Mucosa of descending colon (tissue), 3 donors: Measurements from ENCODE around the gene INSL3. TPM values are rescaled to one million over a fixed set of nuclear protein-coding genes. Genes with fewer than 3 reads are reported as not detected.

Source experiments
- ATAC-seq: fragments of 200-7000 bp; cut with Tn5 transposase; one replicate; pipeline ENCODE4 v1.9.1; 2020; ENCODE audit warnings: mild to moderate bottlenecking, moderate library complexity
- DNase-seq, 3 donors: peaks; one replicate each; pipeline ENCODE4 v3.0.0-alpha.2; 2020
- H3K36me3 ChIP-seq: fragments of 200-600 bp; one replicate; pipeline ENCODE4 v1.8.0; 2021; ENCODE audit warnings: low read depth, mild to moderate bottlenecking
- H3K4me1 ChIP-seq: fragments of 200-600 bp; one replicate; pipeline ENCODE4 v1.8.0; 2021; ENCODE audit warnings: low read depth, mild to moderate bottlenecking
- H3K4me3 ChIP-seq: fragments of 200-600 bp; one replicate; pipeline ENCODE4 v1.8.0; 2021; ENCODE audit warnings: mild to moderate bottlenecking
- H3K9me3 ChIP-seq: fragments of 200-600 bp; one replicate; pipeline ENCODE4 v1.8.0; 2021; ENCODE audit warnings: mild to moderate bottlenecking
- intact Hi-C, 2 donors: fragments of 100-400 bp; cut with DNase I in 1 of 2; cut with micrococcal nuclease in 1 of 2; formaldehyde crosslinking; loops; one replicate each; pipeline versions ENCODE4 v1.11.0 to v1.11.1; 2022; cut with DNase I, micrococcal nuclease
- total RNA-seq, 3 donors: library from RNA; stranded (reverse); fragmentation: NEBNext Ultra II Directional in 2 of 3; extraction: Animal tissue kit (Norgen Biotek cat#: 25700) in 2 of 3; gene quantifications; one replicate each; pipeline versions ENCODE4 v1.2.1 to v1.2.4, GENCODE V29; 2021 to 2023
- TF ChIP-seq, protein P1 (sequence below): fragments of 200-600 bp; IDR thresholded peaks from one replicate; pipeline ENCODE4 v1.8.0; 2022; ENCODE audit warnings: antibody characterized with exemption, mild to moderate bottlenecking
- donor health status: DM: no; HTN: no; CAD: no; lungs with moderate emphysema.
- donor health status: DM: no; HTN: no; CAD: no.
- donor health status: DM: no; HTN: yes; CAD: no.

INSL3 gene
- total RNA-seq, 3 donors from 2014 or later: not detected

DNA sequence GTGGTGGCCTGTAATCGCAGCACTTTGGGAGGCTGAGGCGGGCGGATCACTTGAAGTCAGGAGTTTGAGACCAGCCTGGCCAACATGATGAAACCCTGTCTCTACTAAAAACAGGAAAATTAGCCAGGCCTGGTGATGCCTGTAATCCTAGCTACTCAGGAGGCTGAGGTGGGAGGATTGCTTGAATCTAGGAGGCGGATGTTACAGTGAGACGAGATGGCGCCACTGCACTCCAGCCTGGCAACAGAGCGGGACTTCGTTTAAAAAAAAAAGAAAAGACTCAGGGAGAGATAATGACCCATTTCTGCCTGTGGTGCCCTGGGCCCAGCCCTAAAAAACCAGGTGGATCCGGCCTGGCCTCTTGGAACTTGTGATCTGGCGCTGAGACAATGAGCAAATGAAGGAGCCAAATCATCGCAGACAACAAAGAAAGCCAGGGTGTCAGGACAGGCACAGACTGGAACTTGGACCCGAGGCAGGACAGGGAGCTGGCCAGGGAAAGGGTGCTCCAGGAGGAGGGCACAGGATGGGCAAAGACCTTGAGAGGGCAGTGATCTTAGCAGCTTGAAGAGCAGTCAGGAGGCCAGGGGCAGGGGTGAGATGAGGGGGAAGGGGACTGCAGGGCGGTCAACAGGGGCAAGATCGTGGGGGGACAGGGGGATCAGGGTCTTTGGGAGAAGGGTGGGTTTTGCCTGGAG is 27.4 kb upstream of the INSL3 start:
- TF ChIP-seq, protein P1, sequence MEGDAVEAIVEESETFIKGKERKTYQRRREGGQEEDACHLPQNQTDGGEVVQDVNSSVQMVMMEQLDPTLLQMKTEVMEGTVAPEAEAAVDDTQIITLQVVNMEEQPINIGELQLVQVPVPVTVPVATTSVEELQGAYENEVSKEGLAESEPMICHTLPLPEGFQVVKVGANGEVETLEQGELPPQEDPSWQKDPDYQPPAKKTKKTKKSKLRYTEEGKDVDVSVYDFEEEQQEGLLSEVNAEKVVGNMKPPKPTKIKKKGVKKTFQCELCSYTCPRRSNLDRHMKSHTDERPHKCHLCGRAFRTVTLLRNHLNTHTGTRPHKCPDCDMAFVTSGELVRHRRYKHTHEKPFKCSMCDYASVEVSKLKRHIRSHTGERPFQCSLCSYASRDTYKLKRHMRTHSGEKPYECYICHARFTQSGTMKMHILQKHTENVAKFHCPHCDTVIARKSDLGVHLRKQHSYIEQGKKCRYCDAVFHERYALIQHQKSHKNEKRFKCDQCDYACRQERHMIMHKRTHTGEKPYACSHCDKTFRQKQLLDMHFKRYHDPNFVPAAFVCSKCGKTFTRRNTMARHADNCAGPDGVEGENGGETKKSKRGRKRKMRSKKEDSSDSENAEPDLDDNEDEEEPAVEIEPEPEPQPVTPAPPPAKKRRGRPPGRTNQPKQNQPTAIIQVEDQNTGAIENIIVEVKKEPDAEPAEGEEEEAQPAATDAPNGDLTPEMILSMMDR: no peak
- intact Hi-C loops: no loop called here
- no peaks in the 10 kb centered on the region for H3K9me3 ChIP-seq
- no peak overlapping the region for H3K4me3 ChIP-seq
- no peaks in the 10 kb centered on the region for H3K36me3 ChIP-seq
- no peaks in the 10 kb centered on the region for H3K4me1 ChIP-seq
- no peak for ATAC-seq
- DNase-seq: no peak

DNA sequence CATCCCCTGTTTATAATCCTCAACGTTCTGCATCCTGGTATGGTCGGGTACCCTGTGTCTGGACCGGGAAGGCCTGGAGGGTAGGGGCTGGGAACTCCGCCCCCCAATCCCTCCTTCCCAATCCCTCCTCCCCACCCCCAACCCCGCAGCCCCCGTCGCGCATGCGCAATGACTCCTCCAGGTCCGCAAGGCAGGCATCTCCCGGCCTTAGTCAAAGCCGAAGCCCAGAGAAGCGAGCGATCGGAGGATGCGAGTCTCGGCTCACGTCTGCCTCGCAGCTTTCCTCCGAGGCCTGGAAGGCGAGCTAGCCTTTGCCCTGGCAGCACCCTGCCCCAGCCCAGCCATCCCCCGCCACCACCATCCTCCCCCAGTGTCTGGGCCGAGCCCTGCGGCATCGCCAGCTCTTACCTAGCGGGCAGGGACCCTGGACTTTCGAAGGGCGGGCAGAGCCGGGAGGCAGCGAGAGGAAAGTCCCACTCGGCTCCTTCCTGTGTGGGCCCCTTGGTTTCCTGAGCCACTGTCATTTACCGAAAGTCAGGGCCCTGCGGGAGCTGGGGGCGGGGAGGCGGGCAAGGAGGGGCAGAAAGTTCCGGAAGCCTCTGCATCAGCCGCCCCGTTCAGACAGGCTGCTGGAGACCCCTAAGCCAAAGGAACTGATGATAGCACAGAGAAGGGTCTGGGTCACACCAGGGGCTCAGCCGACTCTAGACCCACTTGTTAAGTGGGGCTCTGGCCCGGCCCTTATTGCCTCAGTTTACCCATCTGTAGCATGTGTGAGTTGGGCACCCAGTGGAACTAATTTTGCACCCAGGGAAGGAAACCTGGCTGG is 26.4 kb upstream of the INSL3 start, which contains the start of gene JAK3:
Gene JAK3 (minus strand): TSS at position 445 of the 829 bp plus-strand sequence. CDS start 3,565 bp downstream, outside the sequence.
- DNase-seq (peak; percentile 61 to 87 (median 70)), ATAC-seq (peak; percentile 75)
- Histone ChIP-seq H3K9me3 (no peaks in the 10 kb centered on the region), H3K4me1 (no peaks in the 10 kb centered on the region), H3K4me3 (no peak within 1 kb of the TSS), H3K36me3 (no peaks in the 10 kb centered on the region)
- TF ChIP-seq, protein P1: no peak
- intact Hi-C loops: no loop called here

DNA sequence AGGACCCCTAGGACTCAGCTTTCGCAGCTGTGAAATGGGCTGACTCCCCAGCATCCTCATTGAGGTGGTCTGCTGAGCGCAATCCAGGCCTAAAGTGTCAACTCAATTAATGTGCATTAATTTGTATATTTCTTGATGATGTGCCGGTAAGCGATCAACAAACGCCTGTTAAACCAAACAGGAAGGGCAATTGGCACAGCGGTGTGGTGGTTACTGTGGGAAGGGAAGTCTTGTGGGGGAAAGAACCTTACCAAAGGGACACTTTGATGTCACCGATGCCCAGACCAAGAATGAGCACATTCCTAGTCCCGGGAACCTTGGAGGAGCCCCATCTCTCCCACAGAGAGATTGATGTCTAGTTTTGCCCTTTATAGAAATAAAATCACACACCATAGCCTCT is 24.8 kb upstream of the INSL3 start:
- Histone ChIP-seq H3K9me3 (no peaks in the 10 kb centered on the region), H3K4me1 (peaks cover 7% of the 10 kb centered on the region), H3K36me3 (no peaks in the 10 kb centered on the region), H3K4me3 (no peak overlapping the region)
- DNase-seq (no peak), ATAC-seq (no peak)
- TF ChIP-seq, protein P1: no peak
- intact Hi-C loops: no loop called here

DNA sequence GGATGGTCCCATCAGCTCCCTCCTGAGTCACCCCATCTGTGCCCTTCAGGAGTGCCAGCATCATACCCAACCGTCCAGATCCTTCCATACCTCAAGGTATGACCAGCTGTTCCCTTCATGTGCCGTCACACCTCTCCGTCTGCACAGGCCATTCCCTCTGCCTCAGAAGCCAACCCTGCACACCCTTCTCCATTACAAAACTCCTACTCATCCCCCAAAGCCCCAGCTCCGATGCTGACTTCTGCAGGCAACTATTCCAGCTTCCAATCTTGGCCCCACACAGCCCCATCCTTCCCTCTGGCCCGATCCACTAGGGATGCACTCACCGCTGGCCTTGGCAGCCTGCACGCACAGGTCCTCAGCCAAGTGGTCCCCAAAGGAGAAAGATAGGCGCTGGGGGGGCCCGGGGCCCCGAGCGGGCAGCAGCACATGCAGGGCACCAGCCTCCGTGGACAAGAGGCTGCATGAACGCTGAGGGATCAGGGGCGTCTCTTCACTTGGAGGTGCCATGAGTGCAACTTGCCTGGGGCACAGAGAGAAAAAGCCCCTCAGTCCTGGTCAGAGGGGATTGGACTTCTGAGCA is 22.7 kb upstream of the INSL3 start:
- no peak overlapping the region for H3K4me3 ChIP-seq
- ATAC-seq (no peak), DNase-seq (no peak)
- intact Hi-C loops: no loop called here
- H3K36me3 ChIP-seq: no peaks in the 10 kb centered on the region
- TF ChIP-seq, protein P1: no peak
- peaks cover 7% of the 10 kb centered on the region for H3K4me1 ChIP-seq
- H3K9me3 ChIP-seq: no peaks in the 10 kb centered on the region

DNA sequence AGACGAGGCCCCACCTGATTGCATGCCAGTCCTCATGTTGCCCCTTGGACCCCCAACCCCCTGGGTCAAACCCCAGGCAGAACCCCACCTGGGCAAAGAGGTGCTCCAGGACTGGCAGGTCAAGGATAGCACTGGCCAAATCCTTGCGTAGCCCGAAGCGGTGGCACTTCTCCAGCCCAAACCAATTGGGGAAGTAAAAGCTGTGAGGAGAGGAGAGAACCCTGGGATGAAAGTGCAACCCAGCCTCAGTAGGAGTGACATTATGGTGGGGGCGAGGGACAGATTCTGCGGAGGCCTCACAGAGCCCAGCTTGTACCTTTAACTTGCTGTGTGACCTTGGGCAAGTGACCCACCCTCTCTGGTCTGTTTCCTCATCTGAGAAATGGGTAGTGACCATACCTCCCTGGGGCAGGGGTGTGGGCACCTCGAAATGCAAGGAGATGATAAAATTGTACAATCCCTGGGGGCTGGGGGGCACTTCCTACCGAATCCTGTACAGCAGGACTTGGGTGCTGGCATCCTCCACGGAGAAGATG is 22.0 kb upstream of the INSL3 start:
- DNase-seq (no peak), ATAC-seq (no peak)
- Histone ChIP-seq H3K36me3 (no peaks in the 10 kb centered on the region), H3K4me1 (peaks cover 7% of the 10 kb centered on the region), H3K4me3 (no peak overlapping the region), H3K9me3 (no peaks in the 10 kb centered on the region)
- intact Hi-C loops: no loop called here
- TF ChIP-seq, protein P1: no peak
